A549 treated with AZD2906 at 1 μM for 4 hours (cell line): Measurements from ENCODE around the gene STRAP. TPM values are rescaled to one million over a fixed set of nuclear protein-coding genes. Genes with fewer than 3 reads are reported as not detected.

Source experiments
- total RNA-seq: library from RNA; stranded (reverse); fragments of 200-300 nt; extraction: Qiagen RNA extraction; gene quantifications from 5 replicates; pipeline ENCODE4 v1.2.3, GENCODE V29; 2022

Gene STRAP, protein sequence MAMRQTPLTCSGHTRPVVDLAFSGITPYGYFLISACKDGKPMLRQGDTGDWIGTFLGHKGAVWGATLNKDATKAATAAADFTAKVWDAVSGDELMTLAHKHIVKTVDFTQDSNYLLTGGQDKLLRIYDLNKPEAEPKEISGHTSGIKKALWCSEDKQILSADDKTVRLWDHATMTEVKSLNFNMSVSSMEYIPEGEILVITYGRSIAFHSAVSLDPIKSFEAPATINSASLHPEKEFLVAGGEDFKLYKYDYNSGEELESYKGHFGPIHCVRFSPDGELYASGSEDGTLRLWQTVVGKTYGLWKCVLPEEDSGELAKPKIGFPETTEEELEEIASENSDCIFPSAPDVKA
- total RNA-seq: 184 to 209 TPM (median 190 TPM) in 5 replicates

GRCh38 chr12:15882118-15882971, at the start of gene STRAP:
Gene STRAP (plus strand): TSS chr12:15882387. CDS start chr12:15882708, 321 bp downstream.

GRCh38 chr12:15910864-15911721, 28.9 kb downstream of the STRAP start, which contains the start of gene DERA:
Gene DERA (plus strand): TSS chr12:15911332. CDS start chr12:15911384, 52 bp downstream.

Other genes starting within 250 kb of the STRAP start
- gene EPS8, start 93.0 kb upstream of the STRAP start, total RNA-seq: 44.2 to 58.1 TPM (median 51.8 TPM) in 5 replicates
- 40.3 to 60.9 TPM (median 41.4 TPM) in 5 replicates for gene DERA, start 28.9 kb downstream of the STRAP start, total RNA-seq